GM19324 (cell line): Measurements from ENCODE around the gene KRTAP29-1.

Experiments
- ATAC-seq: cut with Tn5 transposase; IDR thresholded peaks from one replicate; pipeline ENCODE4 v1.9.1; 2021; ENCODE audit warnings: mild to moderate bottlenecking, moderate library complexity; ENCODE audit not compliant: unreplicated experiment, low FRiP score

Gene KRTAP29-1

GRCh38 chr17:41329279-41329948, 26.8 kb upstream of the KRTAP29-1 start:
- ATAC-seq, result no peak

GRCh38 chr17:41328207-41328606, 25.6 kb upstream of the KRTAP29-1 start:
- no peak for ATAC-seq

GRCh38 chr17:41327411-41328120, 24.9 kb upstream of the KRTAP29-1 start:
- no peak for ATAC-seq

GRCh38 chr17:41326173-41327145, 23.8 kb upstream of the KRTAP29-1 start:
- ATAC-seq, result no peak

- no peak for ATAC-seq
Observed at GRCh38 chr17:41325611-41326010, 23.0 kb upstream of the KRTAP29-1 start.

- ATAC-seq, result no peak
Observed at GRCh38 chr17:41325126-41325525, 22.5 kb upstream of the KRTAP29-1 start.

- no peak for ATAC-seq
Observed at GRCh38 chr17:41324180-41325075, 21.8 kb upstream of the KRTAP29-1 start.

- ATAC-seq, result no peak
Observed at GRCh38 chr17:41322903-41323895, 20.5 kb upstream of the KRTAP29-1 start.

- no peak for ATAC-seq
Observed at GRCh38 chr17:41322094-41322902, 19.6 kb upstream of the KRTAP29-1 start.

GRCh38 chr17:41318231-41318630, 15.6 kb upstream of the KRTAP29-1 start:
- no peak for ATAC-seq

GRCh38 chr17:41315814-41316445, 13.3 kb upstream of the KRTAP29-1 start:
- ATAC-seq, result no peak

GRCh38 chr17:41315204-41315794, 12.6 kb upstream of the KRTAP29-1 start, which contains the start of gene KRTAP17-1:
TSS of gene KRTAP17-1 (minus strand) at chr17:41315710. CDS start at chr17:41315650, 60 bp downstream.
- no peak for ATAC-seq

GRCh38 chr17:41311111-41311510, 8.5 kb upstream of the KRTAP29-1 start:
- no peak for ATAC-seq

- no peak for ATAC-seq
Observed at GRCh38 chr17:41308918-41309359, 6.3 kb upstream of the KRTAP29-1 start, which contains the start of gene KRTAP16-1. TSS of gene KRTAP16-1 (minus strand) at chr17:41309309. CDS start at chr17:41309253, 56 bp downstream.

GRCh38 chr17:41308251-41308917, 5.7 kb upstream of the KRTAP29-1 start:
- ATAC-seq, result no peak

GRCh38 chr17:41307647-41308046, 5.0 kb upstream of the KRTAP29-1 start:
- ATAC-seq, result no peak
